NT2/D1 (cell line): ENCODE results near the gene DNAH5.

ENCODE experiments used
- SUZ12 ChIP-seq: IDR thresholded peaks from 2 replicates; pipeline ENCODE4 v1.6.1; 2011; ENCODE audit not compliant: insufficient read length, insufficient read depth; ENCODE audit errors: extremely low read depth
- ZNF274 ChIP-seq: IDR thresholded peaks from 2 replicates; pipeline ENCODE4 v1.6.1; 2011; ENCODE audit warnings: mild to moderate bottlenecking, low read depth, low read length

DNA sequence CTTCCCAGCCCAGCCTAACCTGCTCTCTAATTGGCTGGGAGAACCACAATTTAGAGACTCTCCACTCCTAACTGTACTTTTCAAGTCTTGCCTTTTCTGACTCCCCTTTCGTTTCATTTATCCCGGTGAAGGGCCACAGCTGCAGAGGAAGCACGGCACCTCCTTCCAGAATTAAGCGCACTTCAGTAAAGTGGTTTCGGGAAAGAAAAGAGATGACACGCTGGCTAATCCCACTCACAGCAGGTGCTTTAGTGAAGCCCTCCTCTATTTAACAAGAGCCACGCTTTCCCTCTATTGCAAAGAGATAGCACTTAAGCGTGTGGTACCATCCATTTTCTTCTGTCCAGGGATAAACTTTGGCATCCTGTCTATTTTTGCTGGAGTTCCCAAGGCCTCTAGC, 4.8 kb downstream of the DNAH5 start:
- TF ChIP-seq SUZ12 (no peak), ZNF274 (no peak)
